BJ (cell line): ENCODE measurements around the gene CCSER2. TPM values are rescaled to one million over a fixed set of nuclear protein-coding genes. Genes with fewer than 3 reads are reported as not detected.
"Not testable (repeated sequence)": the region's sequence is repeated elsewhere in the genome, so short reads cannot be mapped to it uniquely, and the experiment has no call there.

Source experiments
- CTCF ChIA-PET: fragments of 350-600 bp; formaldehyde crosslinking; extraction: SDS; loops from one replicate; lab custom pipeline; 2021; ENCODE audit warnings: antibody characterized with exemption, inconsistent platforms; lab: Yijun Ruan, JAX
- POLR2A ChIA-PET: fragments of 300-600 bp; sonication (Branson Sonifier 250); formaldehyde crosslinking; extraction: SDS; loops from one replicate; lab custom pipeline; 2021; ENCODE audit warnings: antibody characterized with exemption; lab: Charles Lee
- DNase-seq: peaks from one replicate; pipeline ENCODE4 v3.0.0-alpha.2; 2011; ENCODE audit warnings: low read depth
- H3K27me3 ChIP-seq: 2 replicates; pipeline ENCODE4 v1.6.0; 2011; ENCODE audit warnings: low read length; ENCODE audit not compliant: control insufficient read depth, insufficient read depth
- H3K36me3 ChIP-seq: 2 replicates; pipeline ENCODE4 v1.5.1; 2011; ENCODE audit warnings: low read length; ENCODE audit not compliant: control insufficient read depth, insufficient read depth
- H3K4me3 ChIP-seq: 2 replicates; pipeline ENCODE4 v1.5.1; 2011; ENCODE audit warnings: low read depth, mild to moderate bottlenecking, control low read depth, low read length
- CTCF ChIP-seq: IDR thresholded peaks from 2 replicates; pipeline ENCODE4 v1.5.1; 2011; ENCODE audit warnings: low read depth, mild to moderate bottlenecking, control low read depth, inconsistent platforms, low read length, moderate library complexity; ENCODE audit not compliant: insufficient read depth
- polyA minus RNA-seq: library from RNA; depleted of rRNA, polyadenylated mRNA; stranded (reverse); fragments of >200 nt; gene quantifications from 2 replicates; pipeline ENCODE4 v1.2.3, GENCODE V29; 2011; rRNA and poly(A)+ RNA removed
- polyA plus RNA-seq: library from polyadenylated mRNA; depleted of rRNA; stranded (reverse); fragments of >200 nt; gene quantifications from 2 replicates; pipeline ENCODE4 v1.2.3, GENCODE V29; 2011; rRNA removed

Gene CCSER2
- polyA plus RNA-seq, result 28.7 and 29.5 TPM in 2 replicates
- 13.3 and 17.3 TPM in 2 replicates for polyA minus RNA-seq

DNA sequence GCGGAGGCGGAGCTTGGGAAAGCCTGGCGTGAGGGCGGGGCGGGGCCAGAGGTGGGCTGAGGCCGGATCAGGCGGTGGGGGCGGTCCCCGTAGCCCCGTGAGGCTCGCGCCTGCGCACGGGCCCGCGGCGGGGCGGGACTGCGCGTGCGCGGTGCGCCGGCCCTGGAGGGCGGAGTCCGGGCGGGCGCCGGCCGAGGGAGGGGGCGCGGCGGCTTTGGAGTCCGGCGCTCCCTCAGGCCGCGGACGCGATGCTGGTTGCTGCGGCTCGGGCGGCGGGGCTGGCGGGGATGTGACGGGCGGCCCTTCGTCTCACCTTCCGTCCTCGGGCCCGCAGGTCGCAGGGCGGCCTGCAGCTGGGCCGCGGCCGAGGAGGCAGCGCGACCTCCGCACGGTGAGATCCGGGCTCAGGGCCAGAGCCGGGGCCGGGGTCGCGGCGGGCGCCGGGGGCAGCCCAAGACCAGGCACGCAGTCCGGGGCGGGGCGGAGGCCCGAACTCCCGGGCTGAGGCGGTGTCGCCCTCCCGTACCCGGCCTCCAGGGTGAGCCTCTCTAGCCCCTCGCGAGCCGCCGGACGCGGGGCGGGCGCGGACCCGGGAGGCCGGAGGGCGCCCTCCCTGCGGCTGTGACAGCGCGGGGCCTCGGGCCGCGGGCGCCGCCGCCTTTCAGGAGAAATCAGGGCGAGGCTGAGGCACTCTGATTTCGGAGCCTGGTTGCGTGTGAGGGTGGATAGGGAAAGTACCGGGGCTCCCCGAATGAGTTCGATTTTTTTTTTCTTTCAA is at the start of gene CCSER2:
CCSER2 (plus strand) TSS at position 172 of the 778 bp plus-strand sequence. CDS start 42,464 bp downstream, outside the sequence.
- no peak for TF ChIP-seq CTCF
- ChIA-PET POLR2A (no interaction called here), CTCF (interaction anchor here (0.6 to 1.8 kb wide), 8 partner anchors 11 to 212 kb away, joined by 3 to 5 read pairs (median 4); no protein-coding TSS in a partner anchor)
- H3K27me3 ChIP-seq, result no peaks in the 10 kb centered on the region; the same call in 1 of the 2 replicates
- H3K4me3 ChIP-seq, result peak within 1 kb of the TSS; percentile 62
- H3K36me3 ChIP-seq, result no peaks in the 10 kb centered on the region
- DNase-seq, result no peak

DNA sequence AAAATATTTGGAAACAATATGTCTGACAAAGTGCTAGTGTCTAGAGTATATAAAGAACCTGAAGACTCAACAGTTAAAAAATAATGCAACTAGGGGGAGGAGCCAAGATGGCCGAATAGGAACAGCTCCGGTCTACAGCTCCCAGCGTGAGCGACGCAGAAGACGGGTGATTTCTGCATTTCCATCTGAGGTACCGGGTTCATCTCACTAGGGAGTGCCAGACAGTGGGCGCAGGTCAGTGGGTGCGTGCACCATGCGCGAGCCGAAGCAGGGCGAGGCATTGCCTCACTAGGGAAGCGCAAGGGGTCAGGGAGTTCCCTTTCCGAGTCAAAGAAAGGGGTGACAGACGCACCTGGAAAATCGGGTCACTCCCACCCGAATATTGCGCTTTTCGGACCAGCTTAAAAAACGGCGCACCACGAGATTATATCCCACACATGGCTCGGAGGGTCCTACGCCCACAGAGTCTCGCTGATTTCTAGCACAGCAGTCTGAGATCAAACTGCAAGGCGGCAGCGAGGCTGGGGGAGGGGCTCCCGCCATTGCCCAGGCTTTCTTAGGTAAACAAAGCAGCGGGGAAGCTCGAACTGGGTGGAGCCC is 48.4 kb upstream of the CCSER2 start:
- H3K4me3 ChIP-seq, result not testable (repeated sequence)

DNA sequence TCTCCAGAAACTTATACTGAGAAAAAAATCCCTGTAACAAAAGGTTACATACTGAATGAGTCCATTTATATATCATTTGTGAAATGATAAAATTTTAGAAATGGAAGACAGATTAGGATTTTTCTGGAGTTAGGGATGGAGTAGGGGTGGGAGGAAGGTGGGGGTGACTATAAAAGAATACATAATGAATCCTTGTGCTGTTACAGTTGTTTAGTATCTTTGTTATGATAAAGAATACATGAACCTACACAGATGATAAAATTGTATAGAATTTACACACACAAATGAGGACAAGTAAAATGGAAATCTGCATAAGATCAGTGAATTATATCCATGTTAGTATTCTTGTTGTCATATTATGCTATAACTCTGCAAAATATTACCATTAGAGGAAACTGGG is 41.7 kb upstream of the CCSER2 start:
- TF ChIP-seq CTCF, result no peak
- no peak for DNase-seq
- ChIA-PET POLR2A (no interaction called here), CTCF (no interaction called here)
- Histone ChIP-seq H3K4me3 (no peak overlapping the region), H3K36me3 (no peaks in the 10 kb centered on the region), H3K27me3 (no peaks in the 10 kb centered on the region)

More for the DNA sequence above, 48.4 kb upstream of the CCSER2 start:
- H3K27me3 ChIP-seq, CTCF ChIA-PET, POLR2A ChIA-PET, DNase-seq, H3K36me3 ChIP-seq: not testable (repeated sequence)

DNA sequence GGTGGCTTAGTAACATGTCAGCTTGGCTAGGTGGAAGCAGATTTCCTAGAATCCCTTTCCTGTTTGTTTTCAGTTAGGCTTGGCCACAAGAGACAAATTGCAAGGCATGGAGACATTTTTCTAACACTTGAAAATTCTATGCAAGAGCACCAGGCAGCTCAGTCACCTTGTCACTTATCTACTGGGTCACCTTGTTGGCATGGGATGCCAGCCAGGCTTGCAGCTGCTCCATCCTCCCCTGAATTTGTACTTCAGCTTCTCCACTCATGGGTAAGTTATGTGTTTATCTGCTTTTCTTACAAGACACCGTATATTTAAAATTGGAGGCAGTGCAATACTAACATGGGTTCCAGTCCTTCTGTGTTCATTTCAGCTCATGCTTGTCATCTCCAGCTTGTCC is 40.2 kb upstream of the CCSER2 start:
- ChIA-PET POLR2A (no interaction called here), CTCF (interaction anchor here (0.7 kb wide), 1 partner anchor 22 kb away, joined by 3 read pairs; no protein-coding TSS in a partner anchor)
- DNase-seq, result no peak
- no peak for TF ChIP-seq CTCF
- no peaks in the 10 kb centered on the region for H3K36me3 ChIP-seq
- no peak overlapping the region for H3K4me3 ChIP-seq
- no peaks in the 10 kb centered on the region for H3K27me3 ChIP-seq

DNA sequence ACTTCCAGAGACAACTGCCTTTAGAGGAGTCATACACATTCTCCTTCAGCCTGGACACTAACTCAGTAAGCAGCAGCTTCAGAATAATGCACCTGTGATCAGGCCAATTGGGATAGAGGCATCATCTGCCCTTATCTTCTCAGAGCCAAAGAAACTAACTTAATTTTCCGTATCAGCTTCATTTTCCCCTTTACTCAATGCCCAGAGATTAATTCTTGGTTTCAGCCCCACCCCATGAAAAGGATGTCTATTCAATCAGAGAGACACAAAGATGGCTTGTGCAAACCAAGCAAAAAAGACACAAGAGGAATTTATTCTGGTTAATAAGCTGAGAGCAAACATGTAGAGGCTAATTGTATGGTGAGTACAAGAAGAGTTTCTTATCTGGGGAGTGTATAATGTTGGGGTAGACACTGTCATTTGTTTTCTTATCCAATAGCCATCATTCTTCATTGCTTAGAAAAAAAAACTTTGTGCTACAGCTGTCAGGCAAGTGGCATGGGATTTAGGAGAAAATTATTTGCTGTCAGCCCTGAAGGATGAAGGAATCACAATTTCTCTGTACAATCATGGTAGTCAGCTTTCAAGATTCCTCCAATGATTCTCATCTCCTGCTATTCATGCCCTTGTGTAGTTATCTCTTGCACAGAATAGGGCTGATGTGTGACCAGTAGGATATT is 38.7 kb upstream of the CCSER2 start:
- CTCF ChIA-PET, result interaction anchor here (1.0 kb wide), 1 partner anchor 11 kb away, joined by 3 read pairs; no protein-coding TSS in a partner anchor

More for the DNA sequence above, 38.7 kb upstream of the CCSER2 start:
- no peak overlapping the region for H3K4me3 ChIP-seq
- H3K36me3 ChIP-seq, result no peaks in the 10 kb centered on the region
- no peak for DNase-seq
- no peaks in the 10 kb centered on the region for H3K27me3 ChIP-seq
- POLR2A ChIA-PET, result no interaction called here
- TF ChIP-seq CTCF, result no peak
